ENCODE measurements around the gene ADAMTS10. TPM values are rescaled to one million over a fixed set of nuclear protein-coding genes. Genes with fewer than 3 reads are reported as not detected.

ADAMTS10 gene
- total RNA-seq, 2 experiments from 2014 or later: not detected

DNA sequence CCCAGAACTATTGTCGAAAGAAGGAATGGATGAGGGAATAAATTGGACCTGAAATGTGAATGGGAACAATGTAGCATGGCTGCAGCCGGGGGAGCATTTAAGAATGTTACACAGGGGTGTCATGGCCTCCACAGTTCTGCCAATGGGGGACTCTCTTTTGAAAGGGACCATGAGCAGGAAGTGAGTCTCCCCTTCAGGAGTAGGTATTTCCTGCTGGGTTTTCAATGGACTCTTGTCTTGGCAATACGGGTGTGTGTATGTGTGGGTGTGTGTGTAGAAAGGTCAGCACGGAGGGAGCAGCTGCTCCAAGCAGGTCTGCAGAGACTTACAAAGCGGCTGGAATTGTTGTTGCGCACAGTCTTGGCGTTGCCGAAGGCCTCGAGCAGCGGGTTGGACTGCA is 57.7 kb downstream of the ADAMTS10 start:
- DNase-seq (ENCODE audit: low spot score): peak; percentile 51
- Histone ChIP-seq H3K9me2 (ENCODE audit: insufficient read depth, low read length) (no peaks in the 10 kb centered on the region), H4K20me1 (ENCODE audit: insufficient read depth, low read length) (no peaks in the 10 kb centered on the region), H3K4me1 (ENCODE audit: insufficient read depth, low read length, poor library complexity, severe bottlenecking) (no peaks in the 10 kb centered on the region), H3K4me3 (ENCODE audit: low read depth, low read length, poor library complexity, severe bottlenecking) (no peak overlapping the region), H3K4me2 (ENCODE audit: low read length) (no peak overlapping the region), H3K9me3 (ENCODE audit: low read length) (no peaks in the 10 kb centered on the region), H3K27ac (ENCODE audit: low read depth, low read length, poor library complexity, severe bottlenecking) (no peak overlapping the region), H3K79me2 (ENCODE audit: insufficient read depth, low read depth, low read length) (no peaks in the 10 kb centered on the region), H2AFZ (ENCODE audit: low read length) (peak overlapping the region; percentile 29; the same call in 1 of the 2 replicates), H3K36me3 (ENCODE audit: insufficient read depth, low read length) (no peaks in the 10 kb centered on the region)
- no TSS peak for BruUV-seq (replicated peaks)
- intact Hi-C loops (cut with micrococcal nuclease; ENCODE audit: unreplicated experiment): no loop called here
- ChIA-PET CTCF (ENCODE audit: unreplicated experiment) (no interaction called here), POLR2A (interaction anchor here (0.5 to 0.8 kb wide), 2 partner anchors 81 to 90 kb away, joined by 3 to 8 read pairs; no protein-coding TSS in a partner anchor)
- TF ChIP-seq CTCF (conservative IDR thresholded peaks at IDR 0.05; ENCODE audit: low read length) (no peak), EZH2phosphoT487 (IDR thresholded peaks at IDR 0.05; ENCODE audit: borderline replicate concordance, low read depth, low read length) (no peak)

GRCh38 chr19:8550070-8550469 is 60.4 kb downstream of the ADAMTS10 start:
- Histone ChIP-seq H3K4me2 (ENCODE audit: low read length) (no peak overlapping the region), H3K9me2 (ENCODE audit: insufficient read depth, low read length) (no peaks in the 10 kb centered on the region), H2AFZ (ENCODE audit: low read length) (no peak overlapping the region), H4K20me1 (ENCODE audit: insufficient read depth, low read length) (no peaks in the 10 kb centered on the region), H3K79me2 (ENCODE audit: insufficient read depth, low read depth, low read length) (no peaks in the 10 kb centered on the region), H3K4me1 (ENCODE audit: insufficient read depth, low read length, poor library complexity, severe bottlenecking) (no peaks in the 10 kb centered on the region), H3K36me3 (ENCODE audit: insufficient read depth, low read length) (no peaks in the 10 kb centered on the region), H3K27ac (ENCODE audit: low read depth, low read length, poor library complexity, severe bottlenecking) (no peak overlapping the region), H3K4me3 (ENCODE audit: low read depth, low read length, poor library complexity, severe bottlenecking) (no peak overlapping the region), H3K9me3 (ENCODE audit: low read length) (no peaks in the 10 kb centered on the region)
- no peak for DNase-seq (ENCODE audit: low spot score)
- intact Hi-C loops (cut with micrococcal nuclease; ENCODE audit: unreplicated experiment): no loop called here
- no TSS peak for BruUV-seq (replicated peaks)
- POLR2A ChIA-PET: no interaction called here
- CTCF ChIA-PET (ENCODE audit: unreplicated experiment): no interaction called here
- TF ChIP-seq CTCF (conservative IDR thresholded peaks at IDR 0.05; ENCODE audit: low read length): no peak

GRCh38 chr19:8545743-8546142 is 64.8 kb downstream of the ADAMTS10 start:
- no peak for TF ChIP-seq EZH2phosphoT487 (IDR thresholded peaks at IDR 0.05; ENCODE audit: borderline replicate concordance, low read depth, low read length)
- TF ChIP-seq CTCF (conservative IDR thresholded peaks at IDR 0.05; ENCODE audit: low read length): no peak
- intact Hi-C loops (cut with micrococcal nuclease; ENCODE audit: unreplicated experiment): no loop called here
- no peaks in the 10 kb centered on the region for H3K9me3 ChIP-seq (ENCODE audit: low read length)
- no peak for DNase-seq (ENCODE audit: low spot score)
- no peak overlapping the region for H3K4me2 ChIP-seq (ENCODE audit: low read length)
- CTCF ChIA-PET (ENCODE audit: unreplicated experiment): no interaction called here
- no peak overlapping the region for H2AFZ ChIP-seq (ENCODE audit: low read length)
- no peak overlapping the region for H3K27ac ChIP-seq (ENCODE audit: low read depth, low read length, poor library complexity, severe bottlenecking)
- POLR2A ChIA-PET: no interaction called here
- BruUV-seq (replicated peaks): no TSS peak
- no peaks in the 10 kb centered on the region for H4K20me1 ChIP-seq (ENCODE audit: insufficient read depth, low read length)
- no peaks in the 10 kb centered on the region for H3K4me1 ChIP-seq (ENCODE audit: insufficient read depth, low read length, poor library complexity, severe bottlenecking)
- no peaks in the 10 kb centered on the region for H3K9me2 ChIP-seq (ENCODE audit: insufficient read depth, low read length)
- H3K79me2 ChIP-seq (ENCODE audit: insufficient read depth, low read depth, low read length): no peaks in the 10 kb centered on the region
- H3K36me3 ChIP-seq (ENCODE audit: insufficient read depth, low read length): no peaks in the 10 kb centered on the region
- no peak overlapping the region for H3K4me3 ChIP-seq (ENCODE audit: low read depth, low read length, poor library complexity, severe bottlenecking)

All from OCI-LY7 (cell line).